ENCODE measurements around the gene MCF2L. TPM values are rescaled to one million over a fixed set of nuclear protein-coding genes. Genes with fewer than 3 reads are reported as not detected.

The MCF2L gene
- polyA plus RNA-seq, 1 donor (not counting 4 experiments of a cell fraction or from before 2014, with no cell fraction given), result 0.14 TPM

- Histone ChIP-seq H3K36me3 (ENCODE audit: control insufficient read depth in 2 of 2, extremely low read depth in 1 of 2, insufficient read depth in 2 of 2, low read length in 2 of 2) (no peaks in the 10 kb centered on the region), H3K9me3 (ENCODE audit: control insufficient read depth, low read depth, low read length) (no peaks in the 10 kb centered on the region), H3K79me2 (ENCODE audit: control insufficient read depth, insufficient read depth, low read length) (no peaks in the 10 kb centered on the region), H4K20me1 (ENCODE audit: control insufficient read depth, extremely low read depth, insufficient read depth, low read length) (no peaks in the 10 kb centered on the region), H3K27ac (ENCODE audit: control insufficient read depth, insufficient read depth, low read length) (no peak overlapping the region), H2AFZ (ENCODE audit: control insufficient read depth, low read length) (no peak overlapping the region), H3K4me3 (ENCODE audit: control insufficient read depth in 2 of 3, extremely low read depth in 1 of 3, insufficient read depth in 2 of 3, low read depth in 1 of 3, low read length in 3 of 3) (no peak overlapping the region), H3K27me3 (ENCODE audit: control insufficient read depth, extremely low read depth, insufficient read depth, low read length) (peaks cover 6% of the 10 kb centered on the region), H3K4me2 (ENCODE audit: control insufficient read depth, extremely low read depth, insufficient read depth, low read depth, low read length) (no peak overlapping the region), H3K4me1 (ENCODE audit: control insufficient read depth, extremely low read depth, insufficient read depth, low read length) (no peaks in the 10 kb centered on the region), H3K9ac (ENCODE audit: control insufficient read depth, extremely low read depth, insufficient read depth, low read length) (no peak overlapping the region), H3K9me1 (ENCODE audit: control insufficient read depth, extremely low read depth, insufficient read depth, low read length) (no peaks in the 10 kb centered on the region)
- dilution Hi-C loops (cut with MboI; ENCODE audit: extremely low pct_ligation_motif_present, low sequenced_read_pairs), result no loop called here
- FAIRE-seq, result no peak
- no peak for DNase-seq (ENCODE audit: low read depth, low spot score)
- TF ChIP-seq, protein P1, sequence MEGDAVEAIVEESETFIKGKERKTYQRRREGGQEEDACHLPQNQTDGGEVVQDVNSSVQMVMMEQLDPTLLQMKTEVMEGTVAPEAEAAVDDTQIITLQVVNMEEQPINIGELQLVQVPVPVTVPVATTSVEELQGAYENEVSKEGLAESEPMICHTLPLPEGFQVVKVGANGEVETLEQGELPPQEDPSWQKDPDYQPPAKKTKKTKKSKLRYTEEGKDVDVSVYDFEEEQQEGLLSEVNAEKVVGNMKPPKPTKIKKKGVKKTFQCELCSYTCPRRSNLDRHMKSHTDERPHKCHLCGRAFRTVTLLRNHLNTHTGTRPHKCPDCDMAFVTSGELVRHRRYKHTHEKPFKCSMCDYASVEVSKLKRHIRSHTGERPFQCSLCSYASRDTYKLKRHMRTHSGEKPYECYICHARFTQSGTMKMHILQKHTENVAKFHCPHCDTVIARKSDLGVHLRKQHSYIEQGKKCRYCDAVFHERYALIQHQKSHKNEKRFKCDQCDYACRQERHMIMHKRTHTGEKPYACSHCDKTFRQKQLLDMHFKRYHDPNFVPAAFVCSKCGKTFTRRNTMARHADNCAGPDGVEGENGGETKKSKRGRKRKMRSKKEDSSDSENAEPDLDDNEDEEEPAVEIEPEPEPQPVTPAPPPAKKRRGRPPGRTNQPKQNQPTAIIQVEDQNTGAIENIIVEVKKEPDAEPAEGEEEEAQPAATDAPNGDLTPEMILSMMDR (optimal IDR thresholded peaks at IDR 0.05 in 1 of 3, IDR thresholded peaks at IDR 0.05 in 1 of 3, conservative IDR thresholded peaks at IDR 0.05 in 1 of 3; ENCODE audit: extremely low read depth in 1 of 3, insufficient read depth in 2 of 3, low read length in 3 of 3), result no peak
- TF ChIP-seq EZH2 (IDR thresholded peaks at IDR 0.05; ENCODE audit: low read length), result no peak
Measured at GRCh38 chr13:113084943-113085540, 116.0 kb downstream of the MCF2L start.

DNA sequence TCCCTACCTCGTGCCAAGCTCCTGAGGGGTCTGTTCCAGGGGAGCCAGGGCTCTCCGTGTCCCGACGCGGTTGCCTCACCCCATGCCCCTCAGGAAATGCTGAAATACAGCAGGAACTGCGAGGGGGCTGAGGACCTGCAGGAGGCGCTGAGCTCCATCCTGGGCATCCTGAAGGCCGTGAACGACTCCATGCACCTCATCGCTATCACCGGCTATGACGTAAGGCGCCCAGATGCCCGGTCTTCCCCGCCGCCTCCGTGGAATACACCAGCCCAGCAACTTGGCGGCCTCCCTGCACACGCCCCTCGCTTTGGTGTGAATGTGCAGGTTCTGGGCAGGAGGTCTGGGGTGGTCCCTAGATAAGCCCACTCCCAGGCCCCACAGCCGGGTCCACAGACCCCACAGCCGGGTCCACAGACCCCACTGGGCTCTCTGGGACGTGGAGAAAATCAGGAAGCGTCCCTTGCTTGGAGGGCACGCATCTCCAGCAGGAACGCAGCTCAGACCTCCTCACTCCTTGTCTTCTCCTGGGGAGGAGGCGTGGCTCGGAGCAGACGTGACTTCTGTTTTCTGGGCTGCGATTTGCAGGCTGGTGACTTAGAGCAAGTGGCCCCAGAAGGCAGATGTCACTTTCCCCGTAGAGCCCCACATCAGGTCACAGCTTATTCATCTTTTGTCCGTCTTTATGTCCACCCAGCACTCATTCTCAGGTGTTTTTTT is 117.2 kb downstream of the MCF2L start:
- H3K36me3 ChIP-seq (ENCODE audit: control insufficient read depth in 2 of 2, extremely low read depth in 1 of 2, insufficient read depth in 2 of 2, low read length in 2 of 2), result no peaks in the 10 kb centered on the region
- H3K79me2 ChIP-seq (ENCODE audit: control insufficient read depth, insufficient read depth, low read length), result no peaks in the 10 kb centered on the region
- no peaks in the 10 kb centered on the region for H4K20me1 ChIP-seq (ENCODE audit: control insufficient read depth, extremely low read depth, insufficient read depth, low read length)
- dilution Hi-C loops (cut with MboI; ENCODE audit: extremely low pct_ligation_motif_present, low sequenced_read_pairs), result no loop called here
- no peak for DNase-seq (ENCODE audit: low read depth, low spot score)
- no peaks in the 10 kb centered on the region for H3K9me1 ChIP-seq (ENCODE audit: control insufficient read depth, extremely low read depth, insufficient read depth, low read length)
- peaks cover 6% of the 10 kb centered on the region for H3K27me3 ChIP-seq (ENCODE audit: control insufficient read depth, extremely low read depth, insufficient read depth, low read length)
- H2AFZ ChIP-seq (ENCODE audit: control insufficient read depth, low read length), result no peak overlapping the region
- FAIRE-seq, result no peak
- TF ChIP-seq, protein P1 (optimal IDR thresholded peaks at IDR 0.05 in 1 of 3, IDR thresholded peaks at IDR 0.05 in 1 of 3, conservative IDR thresholded peaks at IDR 0.05 in 1 of 3; ENCODE audit: extremely low read depth in 1 of 3, insufficient read depth in 2 of 3, low read length in 3 of 3), result no peak
- TF ChIP-seq EZH2 (IDR thresholded peaks at IDR 0.05; ENCODE audit: low read length), result no peak
- H3K9me3 ChIP-seq (ENCODE audit: control insufficient read depth, low read depth, low read length), result no peaks in the 10 kb centered on the region
- no peaks in the 10 kb centered on the region for H3K4me1 ChIP-seq (ENCODE audit: control insufficient read depth, extremely low read depth, insufficient read depth, low read length)
- no peak overlapping the region for H3K4me2 ChIP-seq (ENCODE audit: control insufficient read depth, extremely low read depth, insufficient read depth, low read depth, low read length)
- no peak overlapping the region for H3K27ac ChIP-seq (ENCODE audit: control insufficient read depth, insufficient read depth, low read length)
- no peak overlapping the region for H3K4me3 ChIP-seq (ENCODE audit: control insufficient read depth in 2 of 3, extremely low read depth in 1 of 3, insufficient read depth in 2 of 3, low read depth in 1 of 3, low read length in 3 of 3)
- H3K9ac ChIP-seq (ENCODE audit: control insufficient read depth, extremely low read depth, insufficient read depth, low read length), result no peak overlapping the region

Measured in keratinocyte (primary cell).